A673 (cell line): ENCODE results near the gene FLOT2. TPM values are rescaled to one million over a fixed set of nuclear protein-coding genes. Genes with fewer than 3 reads are reported as not detected.
"Not testable (repeated sequence)": the region's sequence is repeated elsewhere in the genome, so short reads cannot be mapped to it uniquely, and the experiment has no call there.

Experiments
- BruUV-seq: library from RNA; stranded (reverse); fragments of 400-500 nt; replicated peaks from 2 replicates; lab custom pipeline; 2021; lab: Mats Ljungman, UMichigan
- CTCF ChIA-PET: fragments of 300-600 bp; sonication (Branson Sonifier 250); formaldehyde crosslinking; loops from one replicate; lab custom pipeline; 2022; ENCODE audit warnings: antibody characterized with exemption; lab: Charles Lee
- POLR2A ChIA-PET: fragments of 300-600 bp; sonication (Branson Sonifier 250); formaldehyde crosslinking; loops from one replicate; lab custom pipeline; 2022; ENCODE audit warnings: antibody characterized with exemption; ENCODE audit not compliant: low non-redundant PET; lab: Charles Lee
- DNase-seq: peaks from one replicate; pipeline ENCODE4 v3.0.0-alpha.2; 2015; ENCODE audit warnings: low spot score
- H3K27ac ChIP-seq: fragments of 200-600 bp; sonication (generic); 2 replicates; pipeline ENCODE4 v1.5.1; 2016; ENCODE audit warnings: mixed run types, low read depth, mild to moderate bottlenecking, mixed read lengths, antibody characterized with exemption, low read length; ENCODE audit not compliant: poor library complexity, severe bottlenecking
- H3K27me3 ChIP-seq: fragments of 200-600 bp; sonication (generic); replicated peaks from 2 replicates; pipeline ENCODE4 v1.6.1; 2017; ENCODE audit warnings: mixed run types, low read depth, mild to moderate bottlenecking, mixed read lengths, antibody characterized with exemption, low read length; ENCODE audit not compliant: insufficient read depth, poor library complexity
- H3K36me3 ChIP-seq: fragments of 200-600 bp; sonication (generic); 2 replicates; pipeline ENCODE4 v1.6.1; 2016; ENCODE audit warnings: mixed run types, mild to moderate bottlenecking, mixed read lengths, antibody characterized with exemption, low read length; ENCODE audit not compliant: insufficient read depth, poor library complexity, severe bottlenecking
- H3K4me1 ChIP-seq: fragments of 200-600 bp; sonication (generic); 2 replicates; pipeline ENCODE4 v1.6.1; 2017; ENCODE audit warnings: mixed run types, mild to moderate bottlenecking, mixed read lengths, antibody characterized with exemption, low read length; ENCODE audit not compliant: insufficient read depth, poor library complexity, severe bottlenecking
- H3K4me3 ChIP-seq: fragments of 200-600 bp; sonication (generic); 2 replicates; pipeline ENCODE4 v1.5.1; 2016; ENCODE audit warnings: low read depth, mixed run types, mild to moderate bottlenecking, mixed read lengths, low read length; ENCODE audit not compliant: poor library complexity, severe bottlenecking
- H3K9me3 ChIP-seq: fragments of 200-600 bp; sonication (generic); 2 replicates; pipeline ENCODE4 v1.6.1; 2016; ENCODE audit warnings: mixed run types, low read depth, mild to moderate bottlenecking, mixed read lengths, antibody characterized with exemption, low read length; ENCODE audit not compliant: poor library complexity, severe bottlenecking
- EZH2 ChIP-seq: fragments of 200-600 bp; sonication (generic); IDR thresholded peaks from 2 replicates; pipeline ENCODE4 v1.6.1; 2017; ENCODE audit warnings: borderline replicate concordance, low read depth, mild to moderate bottlenecking, mixed read lengths, antibody characterized with exemption, low read length; ENCODE audit not compliant: poor library complexity, severe bottlenecking
- intact Hi-C: fragments of 100-400 bp; cut with micrococcal nuclease; formaldehyde crosslinking; loops from one replicate; pipeline ENCODE4 v1.10.0; 2022; ENCODE audit not compliant: unreplicated experiment
- total RNA-seq: library from RNA; stranded (reverse); gene quantifications from 2 replicates; pipeline ENCODE4 v1.2.3, GENCODE V29; 2021
- TF ChIP-seq, protein P1 (sequence below): fragments of 300-800, 200-600 bp; sonication (generic); conservative IDR thresholded peaks from 2 replicates; pipeline ENCODE4 v1.5.1; 2017; ENCODE audit warnings: low read depth, mild to moderate bottlenecking, antibody characterized with exemption, low read length, moderate library complexity, mixed read lengths

The FLOT2 gene
- total RNA-seq, 1 experiment from 2014 or later: 79.1 TPM

- Histone ChIP-seq H3K27me3 (no peaks in the 10 kb centered on the region), H3K9me3 (no peaks in the 10 kb centered on the region), H3K4me3 (no peak overlapping the region), H3K27ac (no peak overlapping the region), H3K36me3 (peaks cover 8% of the 10 kb centered on the region), H3K4me1 (peaks cover 51% of the 10 kb centered on the region)
- TF ChIP-seq EZH2: no peak
- TF ChIP-seq, protein P1, sequence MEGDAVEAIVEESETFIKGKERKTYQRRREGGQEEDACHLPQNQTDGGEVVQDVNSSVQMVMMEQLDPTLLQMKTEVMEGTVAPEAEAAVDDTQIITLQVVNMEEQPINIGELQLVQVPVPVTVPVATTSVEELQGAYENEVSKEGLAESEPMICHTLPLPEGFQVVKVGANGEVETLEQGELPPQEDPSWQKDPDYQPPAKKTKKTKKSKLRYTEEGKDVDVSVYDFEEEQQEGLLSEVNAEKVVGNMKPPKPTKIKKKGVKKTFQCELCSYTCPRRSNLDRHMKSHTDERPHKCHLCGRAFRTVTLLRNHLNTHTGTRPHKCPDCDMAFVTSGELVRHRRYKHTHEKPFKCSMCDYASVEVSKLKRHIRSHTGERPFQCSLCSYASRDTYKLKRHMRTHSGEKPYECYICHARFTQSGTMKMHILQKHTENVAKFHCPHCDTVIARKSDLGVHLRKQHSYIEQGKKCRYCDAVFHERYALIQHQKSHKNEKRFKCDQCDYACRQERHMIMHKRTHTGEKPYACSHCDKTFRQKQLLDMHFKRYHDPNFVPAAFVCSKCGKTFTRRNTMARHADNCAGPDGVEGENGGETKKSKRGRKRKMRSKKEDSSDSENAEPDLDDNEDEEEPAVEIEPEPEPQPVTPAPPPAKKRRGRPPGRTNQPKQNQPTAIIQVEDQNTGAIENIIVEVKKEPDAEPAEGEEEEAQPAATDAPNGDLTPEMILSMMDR: no peak
- intact Hi-C loops: no loop called here
- no TSS peak for BruUV-seq
- POLR2A ChIA-PET: no interaction called here
- DNase-seq: no peak
- CTCF ChIA-PET: no interaction called here
Observed at GRCh38 chr17:28938552-28938951, 41.0 kb upstream of the FLOT2 start.

DNA sequence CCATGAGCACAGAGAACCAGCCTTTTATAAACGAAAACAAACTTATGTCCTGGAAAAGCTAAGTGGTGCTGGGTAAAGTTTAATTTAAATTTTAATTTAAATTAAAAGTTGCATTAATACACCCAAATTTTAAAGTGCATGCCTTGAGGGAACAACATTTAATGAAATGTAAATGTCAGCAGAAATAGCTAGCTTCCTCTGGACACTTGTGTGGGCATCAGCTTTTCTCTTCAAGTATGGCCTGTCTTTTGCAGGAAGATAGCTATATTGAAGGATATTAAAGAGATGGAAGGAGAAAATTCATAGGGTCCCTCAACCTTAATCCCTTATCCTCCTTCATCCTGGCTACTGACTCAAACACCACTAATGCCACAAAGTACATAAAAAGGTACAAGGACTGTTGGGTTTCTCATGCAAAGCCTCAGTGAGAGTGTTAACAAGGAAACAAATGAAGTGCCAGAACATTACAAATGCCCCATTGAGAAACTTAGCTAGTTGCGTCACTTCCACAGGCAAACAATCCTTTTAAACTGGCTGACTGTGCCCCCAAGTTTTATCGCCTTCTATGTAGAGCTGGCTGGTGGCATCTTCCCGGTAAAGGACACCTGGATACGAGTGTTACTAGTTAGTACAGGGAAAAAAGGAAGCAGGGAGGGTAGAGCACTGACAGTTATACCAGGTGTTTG is 39.7 kb upstream of the FLOT2 start:
- POLR2A ChIA-PET: no interaction called here
- no peaks in the 10 kb centered on the region for H3K9me3 ChIP-seq
- peaks cover 51% of the 10 kb centered on the region for H3K4me1 ChIP-seq
- no TSS peak for BruUV-seq
- H3K27ac ChIP-seq: peak overlapping the region; percentile 33
- intact Hi-C loops: no loop called here
- no peaks in the 10 kb centered on the region for H3K36me3 ChIP-seq
- CTCF ChIA-PET: no interaction called here
- H3K27me3 ChIP-seq: no peaks in the 10 kb centered on the region
- DNase-seq: no peak
- no peak overlapping the region for H3K4me3 ChIP-seq
- TF ChIP-seq, protein P1: no peak
- no peak for TF ChIP-seq EZH2

DNA sequence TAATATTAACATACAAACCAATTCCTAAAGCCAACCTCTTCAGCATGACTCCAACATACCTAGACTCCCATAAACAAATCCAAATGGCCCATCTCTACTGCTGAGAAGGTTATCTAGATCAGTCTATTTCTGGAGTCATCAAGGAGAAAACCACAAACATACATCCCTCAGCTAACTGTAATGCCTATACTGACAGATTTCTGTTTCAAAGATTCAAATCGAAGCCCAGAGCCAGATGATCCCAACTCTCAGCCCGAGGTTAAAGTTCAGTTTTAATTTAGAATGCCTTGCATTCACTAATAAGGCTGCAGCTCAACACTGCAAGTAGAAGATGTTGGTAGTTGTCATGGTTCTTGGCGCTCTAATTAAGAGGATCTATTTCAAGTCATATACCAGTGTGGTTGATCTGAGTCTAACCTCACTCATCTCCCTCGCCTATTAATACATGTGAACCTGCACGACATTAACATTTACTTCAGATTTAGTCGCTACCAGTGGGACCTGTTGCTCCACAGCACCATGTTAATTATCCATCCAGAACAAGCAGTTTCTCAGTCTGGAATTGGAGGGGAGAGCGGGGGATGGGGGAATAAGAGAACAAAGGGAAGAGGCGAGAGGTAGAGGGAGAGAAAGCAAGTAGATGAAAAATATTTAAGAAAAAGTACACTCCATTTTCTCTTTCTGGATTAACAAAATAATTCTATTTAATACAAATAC is 38.4 kb upstream of the FLOT2 start:
- intact Hi-C loops: no loop called here
- Histone ChIP-seq H3K4me3 (no peak overlapping the region), H3K4me1 (peaks cover 41% of the 10 kb centered on the region), H3K9me3 (no peaks in the 10 kb centered on the region), H3K27ac (no peak overlapping the region), H3K36me3 (no peaks in the 10 kb centered on the region), H3K27me3 (no peaks in the 10 kb centered on the region)
- no peak for DNase-seq
- TF ChIP-seq, protein P1: no peak
- TF ChIP-seq EZH2: no peak
- CTCF ChIA-PET: no interaction called here
- POLR2A ChIA-PET: no interaction called here
- no TSS peak for BruUV-seq

DNA sequence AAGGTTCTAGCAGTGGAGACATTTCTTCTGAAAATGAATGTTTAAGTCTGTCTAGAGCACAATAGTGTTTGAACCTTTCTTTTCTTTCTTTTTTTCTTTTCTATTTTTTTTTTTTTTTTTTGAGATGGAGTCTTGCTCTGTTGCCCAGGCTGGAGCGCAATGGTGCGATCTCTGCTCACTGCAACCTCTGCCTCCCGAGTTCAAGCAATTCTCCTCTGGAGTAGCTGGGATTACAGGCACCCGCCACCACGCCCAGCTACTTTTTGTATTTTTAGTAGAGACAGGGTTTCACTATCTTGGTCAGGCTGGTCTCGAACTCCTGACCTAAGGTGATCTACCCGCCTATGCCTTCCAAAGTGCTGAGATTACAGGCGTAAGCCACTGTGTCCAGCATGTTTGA is 37.0 kb upstream of the FLOT2 start:
- POLR2A ChIA-PET, DNase-seq: not testable (repeated sequence)

More for the DNA sequence above, 37.0 kb upstream of the FLOT2 start:
- H3K4me3 ChIP-seq, intact Hi-C loops, H3K36me3 ChIP-seq, H3K27me3 ChIP-seq, H3K9me3 ChIP-seq, CTCF ChIA-PET, BruUV-seq, H3K27ac ChIP-seq: not testable (repeated sequence)
- H3K4me1 ChIP-seq: peaks cover 27% of the 10 kb centered on the region
